Superior temporal gyrus (tissue), 1 donor: ENCODE results near the gene ITGA2.

Experiments used
- DNase-seq: peaks from one replicate; pipeline ENCODE4 v3.0.0-alpha.2; 2016; ENCODE audit errors: extremely low spot score

ITGA2 gene

GRCh38 chr5:53017794-53018391 is 28.7 kb downstream of the ITGA2 start:
- no peak for DNase-seq

- DNase-seq = no peak
Measured at GRCh38 chr5:53019320-53019719, 30.2 kb downstream of the ITGA2 start.

GRCh38 chr5:53022930-53023511 is 33.9 kb downstream of the ITGA2 start:
- no peak for DNase-seq

GRCh38 chr5:53023969-53024368 is 34.8 kb downstream of the ITGA2 start:
- no peak for DNase-seq

- DNase-seq = no peak
Measured at GRCh38 chr5:53024535-53024934, 35.4 kb downstream of the ITGA2 start.

GRCh38 chr5:53025487-53025886 is 36.3 kb downstream of the ITGA2 start:
- peak; percentile 76 for DNase-seq

- no peak for DNase-seq
Measured at GRCh38 chr5:53027913-53028312, 38.8 kb downstream of the ITGA2 start.

GRCh38 chr5:53029608-53030007 is 40.5 kb downstream of the ITGA2 start:
- no peak for DNase-seq

GRCh38 chr5:53030893-53031292 is 41.7 kb downstream of the ITGA2 start:
- no peak for DNase-seq

- no peak for DNase-seq
Measured at GRCh38 chr5:53031695-53032096, 42.5 kb downstream of the ITGA2 start.

- DNase-seq = no peak
Measured at GRCh38 chr5:53032188-53032587, 43.0 kb downstream of the ITGA2 start.

- no peak for DNase-seq
Measured at GRCh38 chr5:53034832-53035231, 45.7 kb downstream of the ITGA2 start.

- no peak for DNase-seq
Measured at GRCh38 chr5:53035868-53036381, 46.8 kb downstream of the ITGA2 start.

GRCh38 chr5:53037141-53037859 is 48.1 kb downstream of the ITGA2 start:
- DNase-seq = no peak

GRCh38 chr5:53038196-53038847 is 49.2 kb downstream of the ITGA2 start:
- no peak for DNase-seq

GRCh38 chr5:53039855-53040254 is 50.7 kb downstream of the ITGA2 start:
- no peak for DNase-seq

- no peak for DNase-seq
Measured at GRCh38 chr5:53041071-53041692, 52.0 kb downstream of the ITGA2 start.

GRCh38 chr5:53041740-53042139 is 52.6 kb downstream of the ITGA2 start:
- no peak for DNase-seq

- DNase-seq = no peak
Measured at GRCh38 chr5:53045263-53045662, 56.1 kb downstream of the ITGA2 start.

- no peak for DNase-seq
Measured at GRCh38 chr5:53048248-53048647, 59.1 kb downstream of the ITGA2 start.

GRCh38 chr5:53052499-53052898 is 63.3 kb downstream of the ITGA2 start:
- DNase-seq = no peak

- no peak for DNase-seq
Measured at GRCh38 chr5:53053364-53053763, 64.2 kb downstream of the ITGA2 start.
